ENCODE measurements around the gene SIGLEC5.

DNA sequence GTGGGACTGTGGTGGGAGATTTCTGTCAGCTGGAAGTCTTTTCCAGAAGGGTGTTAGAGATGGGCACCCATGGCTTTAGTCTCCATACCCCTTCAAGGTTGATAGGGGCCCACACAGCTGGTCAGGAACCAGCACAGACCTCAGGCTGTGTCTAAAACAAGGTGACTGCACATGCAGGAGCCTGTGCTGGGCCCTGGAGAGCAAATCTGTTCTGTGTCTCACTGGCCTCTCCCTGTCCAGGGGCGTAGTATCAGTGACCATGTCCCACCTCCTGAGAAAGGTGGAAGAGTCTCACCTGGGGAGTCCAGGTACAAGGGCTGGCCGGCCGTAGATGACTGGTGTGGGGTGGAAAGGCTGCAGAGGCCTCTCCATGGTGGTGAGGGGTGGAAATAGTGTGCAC lies 39.8 kb downstream of the SIGLEC5 start:
- TF ChIP-seq POLR2AphosphoS5 (IDR thresholded peaks at IDR 0.05; ENCODE audit: insufficient read depth, low read depth, low read length) (no peak), MYC (IDR thresholded peaks at IDR 0.05; ENCODE audit: low read depth, low read length) (no peak), POLR2A (IDR thresholded peaks at IDR 0.05; ENCODE audit: low read depth, low read length) (no peak)
